IMR-90 (cell line): ENCODE results near the gene ENPP7. TPM values are rescaled to one million over a fixed set of nuclear protein-coding genes. Genes with fewer than 3 reads are reported as not detected.

Experiments
- ATAC-seq: fragments of 200-7000 bp; cut with Tn5 transposase; 2 replicates; pipeline ENCODE4 v1.9.1; 2020; ENCODE audit warnings: low read depth, mild to moderate bottlenecking, moderate library complexity
- BruUV-seq: library from RNA; stranded (reverse); fragments of 400-500 nt; replicated peaks from 2 replicates; lab custom pipeline; 2021; lab: Mats Ljungman, UMichigan
- CTCF ChIA-PET: fragments of 300-600 bp; formaldehyde crosslinking; extraction: SDS; loops from one replicate; lab custom pipeline; 2021; ENCODE audit warnings: antibody characterized with exemption; lab: Yijun Ruan, JAX
- POLR2A ChIA-PET: fragments of 300-600 bp; sonication (Branson Sonifier 250); formaldehyde crosslinking; loops from one replicate; lab custom pipeline; 2022; ENCODE audit warnings: antibody characterized with exemption; ENCODE audit not compliant: unreplicated experiment; lab: Charles Lee
- DNase-seq: peaks from one replicate; pipeline ENCODE4 v3.0.0; 2013
- H2AFZ ChIP-seq: replicated peaks from 2 replicates; pipeline ENCODE3; 2013; ENCODE audit warnings: low read length, mild to moderate bottlenecking; ENCODE audit not compliant: poor library complexity
- H2AK5ac ChIP-seq: 2 replicates; pipeline ENCODE4 v1.6.1; 2013; ENCODE audit warnings: low read depth, low read length, inconsistent platforms
- H2AK9ac ChIP-seq: replicated peaks from 2 replicates; pipeline ENCODE3; 2013; ENCODE audit warnings: mild to moderate bottlenecking, low read depth, low read length, moderate library complexity; ENCODE audit not compliant: poor library complexity
- H2BK120ac ChIP-seq: 2 replicates; pipeline ENCODE4 v1.6.1; 2013; ENCODE audit warnings: low read depth, low read length, inconsistent platforms
- H2BK15ac ChIP-seq: 3 replicates; pipeline ENCODE4 v1.6.1; 2013; ENCODE audit warnings: low read depth, low read length, inconsistent platforms
- H2BK20ac ChIP-seq: 2 replicates; pipeline ENCODE4 v1.6.1; 2013; ENCODE audit warnings: low read depth, mild to moderate bottlenecking, inconsistent platforms, low read length, moderate library complexity
- H2BK5ac ChIP-seq: 2 replicates; pipeline ENCODE4 v1.6.1; 2013; ENCODE audit warnings: mild to moderate bottlenecking, low read depth, low read length, inconsistent platforms; ENCODE audit not compliant: poor library complexity, severe bottlenecking
- H3K14ac ChIP-seq: replicated peaks from 2 replicates; pipeline ENCODE4 v1.6.1; 2013; ENCODE audit warnings: low read depth, low read length, inconsistent platforms
- H3K18ac ChIP-seq: 2 replicates; pipeline ENCODE4 v1.6.1; 2013; ENCODE audit warnings: low read depth, low read length, control low read depth
- H3K23ac ChIP-seq: 2 replicates; pipeline ENCODE4 v1.6.1; 2013; ENCODE audit warnings: low read depth, low read length, inconsistent platforms
- H3K27ac ChIP-seq: 2 replicates; pipeline ENCODE4 v1.5.1; 2013; ENCODE audit warnings: mild to moderate bottlenecking, control low read depth, low read length; ENCODE audit not compliant: insufficient read depth
- H3K27me3 ChIP-seq: 2 replicates; pipeline ENCODE4 v1.6.1; 2013; ENCODE audit warnings: low read length; ENCODE audit not compliant: control insufficient read depth, insufficient read depth
- H3K36me3 ChIP-seq: 2 replicates; pipeline ENCODE4 v1.6.1; 2013; ENCODE audit warnings: low read length, mixed read lengths; ENCODE audit not compliant: control insufficient read depth, insufficient read depth
- H3K4ac ChIP-seq: 2 replicates; pipeline ENCODE4 v1.6.1; 2013; ENCODE audit warnings: low read depth, low read length, inconsistent platforms
- H3K4me1 ChIP-seq: 2 replicates; pipeline ENCODE4 v1.6.1; 2013; ENCODE audit warnings: low read length, mixed read lengths; ENCODE audit not compliant: control insufficient read depth, insufficient read depth
- H3K4me2 ChIP-seq: 2 replicates; pipeline ENCODE4 v1.6.1; 2013; ENCODE audit warnings: low read depth, mild to moderate bottlenecking, control low read depth, low read length, moderate library complexity
- H3K4me3 ChIP-seq: 2 replicates; pipeline ENCODE4 v1.5.1; 2013; ENCODE audit warnings: low read depth, mild to moderate bottlenecking, control low read depth, low read length, moderate library complexity; ENCODE audit not compliant: insufficient read depth
- H3K56ac ChIP-seq: 2 replicates; pipeline ENCODE4 v1.6.1; 2013; ENCODE audit warnings: low read length, inconsistent platforms; ENCODE audit not compliant: insufficient read depth; ENCODE audit errors: extremely low read depth
- H3K79me1 ChIP-seq, 2 experiments: 2 replicates each; pipeline ENCODE4 v1.6.1; 2013; ENCODE audit warnings: low read length in 2 of 2, inconsistent platforms in 1 of 2, low read depth in 1 of 2
- H3K9ac ChIP-seq: 2 replicates; pipeline ENCODE4 v1.6.1; 2013; ENCODE audit warnings: low read depth, low read length, control low read depth
- H3K9me1 ChIP-seq: 2 replicates; pipeline ENCODE4 v1.6.1; 2013; ENCODE audit warnings: low read length, inconsistent platforms; ENCODE audit not compliant: insufficient read depth
- H3K9me3 ChIP-seq: 2 replicates; pipeline ENCODE4 v1.6.1; 2013; ENCODE audit warnings: low read length; ENCODE audit not compliant: control insufficient read depth, insufficient read depth
- H4K20me1 ChIP-seq: 2 replicates; pipeline ENCODE4 v1.6.1; 2013; ENCODE audit warnings: low read length, inconsistent platforms; ENCODE audit not compliant: insufficient read depth
- H4K5ac ChIP-seq: 2 replicates; pipeline ENCODE4 v1.6.1; 2013; ENCODE audit warnings: mild to moderate bottlenecking, low read depth, low read length, control low read depth
- H4K8ac ChIP-seq, 2 experiments: 2 replicates each; pipeline ENCODE4 v1.6.1; 2013; ENCODE audit warnings: low read depth in 2 of 2, low read length in 2 of 2, control low read depth in 1 of 2, inconsistent platforms in 1 of 2
- H4K91ac ChIP-seq: 2 replicates; pipeline ENCODE4 v1.6.1; 2013; ENCODE audit warnings: low read depth, low read length, inconsistent platforms; ENCODE audit not compliant: insufficient read depth
- BHLHE40 ChIP-seq: fragments of 150-350 bp; IDR thresholded peaks from 2 replicates; pipeline ENCODE4 v1.6.1; 2016; ENCODE audit warnings: mild to moderate bottlenecking, low read depth, low read length
- CEBPB ChIP-seq: IDR thresholded peaks from 2 replicates; pipeline ENCODE4 v1.6.1; 2012; ENCODE audit warnings: low read depth, low read length, improper control_type of control experiment
- CHD1 ChIP-seq: IDR thresholded peaks from 2 replicates; pipeline ENCODE4 v1.6.1; 2012; ENCODE audit warnings: low read depth, low read length, improper control_type of control experiment
- CTCF ChIP-seq: conservative IDR thresholded peaks from 2 replicates; pipeline ENCODE4 v1.5.1; 2012; ENCODE audit warnings: mild to moderate bottlenecking, low read depth, low read length, improper control_type of control experiment
- ELK1 ChIP-seq: fragments of 150-350 bp; IDR thresholded peaks from 2 replicates; pipeline ENCODE4 v1.6.1; 2016; ENCODE audit warnings: low read depth, mild to moderate bottlenecking, low read length, moderate library complexity, borderline replicate concordance
- FOS ChIP-seq: fragments of 150-350 bp; IDR thresholded peaks from 2 replicates; pipeline ENCODE4 v1.6.1; 2016; ENCODE audit warnings: low read depth, low read length
- MAFK ChIP-seq: IDR thresholded peaks from 2 replicates; pipeline ENCODE4 v1.6.1; 2012; ENCODE audit warnings: low read depth, low read length, improper control_type of control experiment
- MAZ ChIP-seq: IDR thresholded peaks from 2 replicates; pipeline ENCODE4 v1.6.1; 2012; ENCODE audit warnings: low read depth, mild to moderate bottlenecking, low read length, improper control_type of control experiment, moderate library complexity, borderline replicate concordance
- MXI1 ChIP-seq: IDR thresholded peaks from 2 replicates; pipeline ENCODE4 v1.6.1; 2012; ENCODE audit warnings: low read depth, mild to moderate bottlenecking, low read length, moderate library complexity, borderline replicate concordance
- NFE2L2 ChIP-seq: fragments of 150-350 bp; IDR thresholded peaks from 2 replicates; pipeline ENCODE4 v1.6.1; 2016; ENCODE audit warnings: low read depth, mild to moderate bottlenecking, low read length
- POLR2A ChIP-seq: IDR thresholded peaks from 2 replicates; pipeline ENCODE4 v1.6.1; 2012; ENCODE audit warnings: mild to moderate bottlenecking, low read depth, low read length
- RAD21 ChIP-seq: IDR thresholded peaks from 2 replicates; pipeline ENCODE4 v1.6.1; 2012; ENCODE audit warnings: low read length, improper control_type of control experiment
- RCOR1 ChIP-seq: IDR thresholded peaks from 2 replicates; pipeline ENCODE4 v1.6.1; 2012; ENCODE audit warnings: mild to moderate bottlenecking, low read length, improper control_type of control experiment; ENCODE audit not compliant: insufficient replicate concordance
- RFX5 ChIP-seq: IDR thresholded peaks from 2 replicates; pipeline ENCODE4 v1.8.0; 2012; ENCODE audit warnings: low read depth, mild to moderate bottlenecking, low read length, moderate library complexity
- SMC3 ChIP-seq: fragments of 150-350 bp; IDR thresholded peaks from 2 replicates; pipeline ENCODE4 v1.6.1; 2016; ENCODE audit warnings: low read depth, mild to moderate bottlenecking, antibody characterized with exemption, low read length, moderate library complexity
- USF2 ChIP-seq: fragments of 150-350 bp; IDR thresholded peaks from 2 replicates; pipeline ENCODE4 v1.6.1; 2017; ENCODE audit warnings: mild to moderate bottlenecking, antibody characterized with exemption, low read length, low read depth
- WGBS, 2 experiments: methylation state at CpG; one replicate each; pipeline versions ENCODE4 v1.1.5 to v1.1.7; 2013; ENCODE audit warnings: missing lambda C conversion rate in 2 of 2; ENCODE audit not compliant: insufficient read length in 1 of 2; ENCODE audit errors: extremely low coverage in 2 of 2; 5-methylcytosine and 5-hydroxymethylcytosine counted together
- dilution Hi-C: fragments of 300-500 bp; cut with HindIII; formaldehyde crosslinking; loops from one replicate; pipeline ENCODE4 v1.14.3; 2018; ENCODE audit warnings: low sequenced_read_pairs; ENCODE audit not compliant: unreplicated experiment
- in situ Hi-C: fragments of 300-500 bp; cut with MboI; formaldehyde crosslinking; loops from 3 replicates; pipeline ENCODE4 v1.14.3; 2019; ENCODE audit warnings: low sequenced_read_pairs, inconsistent platforms, mixed read lengths
- intact Hi-C: fragments of 100-400 bp; cut with micrococcal nuclease; formaldehyde crosslinking; loops from 2 replicates; pipeline ENCODE4 v1.10.0; 2022
- polyA plus RNA-seq, 3 experiments: library from polyadenylated mRNA; depleted of rRNA; stranded (reverse); fragments of >200 nt; gene quantifications; 2 replicates each; pipeline ENCODE4 v1.2.3, GENCODE V29; 2012; ENCODE audit warnings: low replicate concordance in 1 of 3
- total RNA-seq: library from RNA; depleted of rRNA; stranded (reverse); fragments of >200 nt; gene quantifications from 2 replicates; pipeline ENCODE4 v1.2.3, GENCODE V29; 2012

Gene ENPP7
- total and polyA plus RNA-seq, 2 of the 4 experiments (the other 2 are of a cell fraction), result not detected

- Histone ChIP-seq H3K79me1 (no peaks in the 10 kb centered on the region), H3K27ac (no peak overlapping the region), H3K23ac (no peak overlapping the region), H2BK5ac (no peak overlapping the region), H3K27me3 (peaks cover 29% of the 10 kb centered on the region), H3K9me1 (no peaks in the 10 kb centered on the region), H3K4me3 (no peak overlapping the region), H2AK9ac (no peak overlapping the region), H3K4me1 (no peaks in the 10 kb centered on the region; the same call in 1 of the 2 replicates), H3K14ac (no peak overlapping the region), H4K8ac (no peak overlapping the region), H4K20me1 (no peaks in the 10 kb centered on the region), H3K36me3 (no peaks in the 10 kb centered on the region), H3K9me3 (no peaks in the 10 kb centered on the region), H2AK5ac (no peak overlapping the region), H3K4me2 (no peak overlapping the region), H3K9ac (no peak overlapping the region), H2BK15ac (no peak overlapping the region), H3K4ac (no peak overlapping the region), H2AFZ (no peak overlapping the region), H3K18ac (no peak overlapping the region), H4K91ac (no peak overlapping the region), H2BK20ac (no peak overlapping the region), H4K5ac (no peak overlapping the region), H3K56ac (no peak overlapping the region), H2BK120ac (no peak overlapping the region)
- intact Hi-C loops (no loop called here), in situ Hi-C loops (no loop called here), dilution Hi-C loops (no loop called here)
- TF ChIP-seq USF2, result no peak
- TF ChIP-seq RCOR1, result no peak
- TF ChIP-seq MAFK, result no peak
- no peak for TF ChIP-seq MAZ
- TF ChIP-seq CEBPB, result no peak
- no peak for TF ChIP-seq BHLHE40
- TF ChIP-seq MXI1, result no peak
- no peak for TF ChIP-seq NFE2L2
- no peak for TF ChIP-seq CTCF
- TF ChIP-seq FOS, result no peak
- TF ChIP-seq CHD1, result no peak
- no peak for TF ChIP-seq POLR2A
- TF ChIP-seq SMC3, result no peak
- no peak for TF ChIP-seq RAD21
- no peak for TF ChIP-seq RFX5
- TF ChIP-seq ELK1, result no peak
- no peak for DNase-seq
- BruUV-seq, result no TSS peak
- ChIA-PET POLR2A (no interaction called here), CTCF (interaction anchor here (1.2 kb wide), 1 partner anchor 15 kb away, joined by 4 read pairs; no protein-coding TSS in a partner anchor)
- WGBS, 2 experiments, result 63% methylated on average over 13 of the region's 19 CpGs; no CpG with 5 or more reads in 1 of the 2 experiments
- ATAC-seq, result no peak
Observed at GRCh38 chr17:79761894-79762589, 31.3 kb downstream of the ENPP7 start.
